ENCODE data around the gene POLR2E. TPM values are rescaled to one million over a fixed set of nuclear protein-coding genes. Genes with fewer than 3 reads are reported as not detected.

The POLR2E gene
- polyA plus RNA-seq, 3 donors = 183 to 222 (median 195) TPM

DNA sequence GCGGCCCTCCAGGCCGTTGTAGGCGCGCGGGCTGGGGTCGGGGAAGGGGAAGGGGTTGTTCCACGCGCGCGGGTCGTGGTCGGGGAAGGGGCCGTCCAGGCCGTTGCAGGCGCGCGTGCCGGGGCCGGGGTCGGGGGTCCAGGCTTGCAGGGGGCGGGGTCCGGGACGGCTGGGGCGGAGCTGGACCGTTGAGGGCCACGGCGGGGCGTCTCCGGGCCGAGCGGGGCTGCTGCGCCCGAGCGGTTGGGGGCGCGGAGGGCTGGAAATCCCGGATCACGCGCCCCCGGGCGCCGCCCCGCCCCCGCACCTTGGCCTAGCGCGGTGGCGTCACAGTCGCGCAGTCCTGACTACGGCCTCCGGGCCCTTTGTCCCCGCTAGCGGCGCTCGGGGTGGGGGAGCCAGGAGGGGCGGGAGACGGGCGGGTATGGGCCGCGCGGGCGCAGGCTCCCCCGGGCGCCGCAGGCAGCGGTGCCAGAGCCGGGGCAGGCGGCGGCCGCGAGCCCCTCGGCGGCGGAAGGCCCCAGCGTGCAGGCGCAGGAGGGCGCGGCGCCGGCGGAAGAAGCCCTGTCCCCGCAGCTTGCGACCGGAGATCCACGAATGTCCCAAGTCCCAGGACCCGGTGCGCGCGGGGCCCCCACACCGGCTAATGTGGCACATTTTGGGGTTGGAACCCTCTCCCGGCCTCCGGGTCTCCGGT lies 9.3 kb upstream of the POLR2E start:
- Histone ChIP-seq H3K27me3 (ENCODE audit: control insufficient read depth in 2 of 2, insufficient read depth in 2 of 2, low read length in 2 of 2) (no peaks in the 10 kb centered on the region), H3K79me2 (ENCODE audit: insufficient read depth, low read length) (peaks cover 27% of the 10 kb centered on the region), H4K20me1 (ENCODE audit: insufficient read depth, low read length) (peaks cover 44% of the 10 kb centered on the region), H3K4me2 (replicated peaks; ENCODE audit: extremely low read depth, low read length, poor library complexity, severe bottlenecking) (peak overlapping the region; percentile 93), H3K4me3 (replicated peaks in 1 of 3; ENCODE audit: low read depth in 2 of 3, low read length in 3 of 3) (peak overlapping the region; percentile 78 to 86 (median 82)), H2AFZ (ENCODE audit: insufficient read depth, low read depth, low read length, poor library complexity, severe bottlenecking) (no peak overlapping the region), H3K9ac (ENCODE audit: insufficient read depth, low read length, poor library complexity, severe bottlenecking) (peak overlapping the region; percentile 88), H3K4me1 (ENCODE audit: control insufficient read depth in 1 of 2, insufficient read depth in 2 of 2, low read length in 2 of 2) (peaks cover 65 to 74% of the 10 kb centered on the region in 2 donors), H3K27ac (ENCODE audit: low read depth in 1 of 2, low read length in 2 of 2) (peak overlapping the region; percentile 85 to 99), H3K36me3 (replicated peaks in 1 of 2; ENCODE audit: control insufficient read depth in 1 of 2, insufficient read depth in 2 of 2, low read length in 2 of 2) (peaks cover 21 to 32% of the 10 kb centered on the region in 2 donors), H3K9me3 (replicated peaks in 1 of 2; ENCODE audit: control insufficient read depth in 1 of 2, insufficient read depth in 1 of 2, low read length in 2 of 2) (peaks cover 0 to 10% of the 10 kb centered on the region in 2 donors)
- peak overlapping the region; percentile 78 to 80 for H3K4me3 Mint-ChIP-seq
- H3K27ac Mint-ChIP-seq = peak overlapping the region; percentile 38 to 91 (median 76)
- H3K27me3 Mint-ChIP-seq (ENCODE audit: low read depth in 3 of 3) = peaks cover 0 to 3% (median 0%) of the 10 kb centered on the region in 3 donors
- intact Hi-C loops (cut with micrococcal nuclease) = loop anchor here (5.0 to 10.0 kb wide), 5 partner anchors 37 to 177 kb away; partner anchors contain the start of genes ARHGAP45 (in 2 of the 2), ARID3A (in 1 of the 2), ATP5F1D (in 1 of the 2) and CIRBP (in 1 of the 2)
- TF ChIP-seq, protein P1, sequence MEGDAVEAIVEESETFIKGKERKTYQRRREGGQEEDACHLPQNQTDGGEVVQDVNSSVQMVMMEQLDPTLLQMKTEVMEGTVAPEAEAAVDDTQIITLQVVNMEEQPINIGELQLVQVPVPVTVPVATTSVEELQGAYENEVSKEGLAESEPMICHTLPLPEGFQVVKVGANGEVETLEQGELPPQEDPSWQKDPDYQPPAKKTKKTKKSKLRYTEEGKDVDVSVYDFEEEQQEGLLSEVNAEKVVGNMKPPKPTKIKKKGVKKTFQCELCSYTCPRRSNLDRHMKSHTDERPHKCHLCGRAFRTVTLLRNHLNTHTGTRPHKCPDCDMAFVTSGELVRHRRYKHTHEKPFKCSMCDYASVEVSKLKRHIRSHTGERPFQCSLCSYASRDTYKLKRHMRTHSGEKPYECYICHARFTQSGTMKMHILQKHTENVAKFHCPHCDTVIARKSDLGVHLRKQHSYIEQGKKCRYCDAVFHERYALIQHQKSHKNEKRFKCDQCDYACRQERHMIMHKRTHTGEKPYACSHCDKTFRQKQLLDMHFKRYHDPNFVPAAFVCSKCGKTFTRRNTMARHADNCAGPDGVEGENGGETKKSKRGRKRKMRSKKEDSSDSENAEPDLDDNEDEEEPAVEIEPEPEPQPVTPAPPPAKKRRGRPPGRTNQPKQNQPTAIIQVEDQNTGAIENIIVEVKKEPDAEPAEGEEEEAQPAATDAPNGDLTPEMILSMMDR (IDR thresholded peaks at IDR 0.05) = peak; percentile 21
- peaks cover 7 to 14% (median 9%) of the 10 kb centered on the region in 7 donors for H3K9me3 Mint-ChIP-seq
- peaks cover 7 to 20% of the 10 kb centered on the region in 2 donors for H3K36me3 Mint-ChIP-seq
- H3K4me1 Mint-ChIP-seq = peaks cover 43% of the 10 kb centered on the region
- WGBS (ENCODE audit: insufficient coverage) = under 1% methylated on average over 83 of the region's 93 CpGs
- peak; percentile 64 to 80 (median 76) for DNase-seq

DNA sequence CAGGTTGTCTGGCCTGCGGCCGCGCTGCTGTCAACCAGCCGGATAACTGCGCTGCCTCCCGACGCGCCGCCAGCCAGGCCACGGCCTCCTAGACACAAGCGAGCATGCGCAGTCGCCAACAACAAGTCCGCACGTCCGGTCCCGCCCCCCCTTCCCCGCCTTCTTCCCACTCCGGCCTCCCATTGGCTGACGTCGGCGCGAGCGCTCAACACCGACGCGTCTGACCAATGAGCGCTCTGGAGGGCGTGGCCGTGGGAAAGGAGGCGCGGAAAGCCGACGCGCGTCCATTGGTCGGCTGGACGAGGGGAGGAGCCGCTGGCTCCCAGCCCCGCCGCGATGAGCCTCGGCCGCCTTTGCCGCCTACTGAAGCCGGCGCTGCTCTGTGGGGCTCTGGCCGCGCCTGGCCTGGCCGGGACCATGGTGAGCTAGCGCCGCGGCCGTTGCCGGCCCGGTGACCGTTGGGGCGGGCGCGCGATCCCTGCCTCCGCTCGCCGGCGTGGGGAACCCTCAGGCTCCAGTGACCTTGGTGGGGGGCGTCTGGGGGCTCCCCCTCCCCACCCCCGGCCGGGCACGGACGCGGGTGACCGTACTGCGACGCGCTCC lies 8.6 kb upstream of the POLR2E start, which contains the start of gene GPX4:
Gene GPX4 (plus strand): TSS at position 287 of the 603 bp plus-strand sequence. CDS start 50 bp downstream, at position 337.
- Mint-ChIP-seq H3K27me3 (ENCODE audit: low read depth in 3 of 3) (peaks cover 0 to 3% (median 0%) of the 10 kb centered on the region in 3 donors), H3K27ac (peak within 1 kb of the TSS; percentile 96 to 99 (median 98)), H3K36me3 (peaks cover 7 to 19% of the 10 kb centered on the region in 2 donors), H3K9me3 (peaks cover 7 to 15% (median 13%) of the 10 kb centered on the region in 7 donors), H3K4me3 (peak within 1 kb of the TSS; percentile 78 to 80), H3K4me1 (peaks cover 49% of the 10 kb centered on the region)
- H3K79me2 ChIP-seq (ENCODE audit: insufficient read depth, low read length) = peaks cover 27% of the 10 kb centered on the region
- intact Hi-C loops (cut with micrococcal nuclease) = loop anchor here (2.0 to 10.0 kb wide), 6 partner anchors 17 to 177 kb away; partner anchors contain the start of genes ARHGAP45 (in 2 of the 2), ARID3A (in 1 of the 2), ATP5F1D (in 1 of the 2) and CIRBP (in 1 of the 2)
- H3K27ac ChIP-seq (ENCODE audit: low read depth in 1 of 2, low read length in 2 of 2) = peak within 1 kb of the TSS; percentile 95 to 99
- H3K4me1 ChIP-seq (ENCODE audit: control insufficient read depth in 1 of 2, insufficient read depth in 2 of 2, low read length in 2 of 2) = peaks cover 71 to 80% of the 10 kb centered on the region in 2 donors
- TF ChIP-seq, protein P1 (IDR thresholded peaks at IDR 0.05) = no peak
- DNase-seq = peak; percentile 99 to 100 (median 100)
- no peaks in the 10 kb centered on the region for H3K27me3 ChIP-seq (ENCODE audit: control insufficient read depth in 2 of 2, insufficient read depth in 2 of 2, low read length in 2 of 2)
- H3K4me2 ChIP-seq (replicated peaks; ENCODE audit: extremely low read depth, low read length, poor library complexity, severe bottlenecking) = peak within 1 kb of the TSS; percentile 93
- H3K36me3 ChIP-seq (replicated peaks in 1 of 2; ENCODE audit: control insufficient read depth in 1 of 2, insufficient read depth in 2 of 2, low read length in 2 of 2) = peaks cover 21 to 26% of the 10 kb centered on the region in 2 donors
- peak within 1 kb of the TSS; percentile 88 for H3K9ac ChIP-seq (ENCODE audit: insufficient read depth, low read length, poor library complexity, severe bottlenecking)
- under 1% methylated on average over 60 of the region's 75 CpGs for WGBS (ENCODE audit: insufficient coverage)
- H3K9me3 ChIP-seq (replicated peaks in 1 of 2; ENCODE audit: control insufficient read depth in 1 of 2, insufficient read depth in 1 of 2, low read length in 2 of 2) = peaks cover 0 to 12% of the 10 kb centered on the region in 2 donors
- no peak within 1 kb of the TSS for H2AFZ ChIP-seq (ENCODE audit: insufficient read depth, low read depth, low read length, poor library complexity, severe bottlenecking)
- peak within 1 kb of the TSS; percentile 78 to 86 (median 82) for H3K4me3 ChIP-seq (replicated peaks in 1 of 3; ENCODE audit: low read depth in 2 of 3, low read length in 3 of 3)
- H4K20me1 ChIP-seq (ENCODE audit: insufficient read depth, low read length) = peaks cover 37% of the 10 kb centered on the region
